CD4-positive, alpha-beta T cell treated with Interferon alpha-2 for 1 hour (primary cell): ENCODE results near the gene ADK.

Experiments used
- DNase-seq, 2 donors: peaks; one replicate each; pipeline ENCODE4 v3.0.0-alpha.2; 2020 to 2022

ADK gene

GRCh38 chr10:74371696-74372095 is 220.7 kb downstream of the ADK start:
- no peak for DNase-seq

GRCh38 chr10:74373059-74373458 is 222.0 kb downstream of the ADK start:
- DNase-seq: no peak

GRCh38 chr10:74377476-74377875 is 226.5 kb downstream of the ADK start:
- no peak for DNase-seq

GRCh38 chr10:74379474-74379873 is 228.5 kb downstream of the ADK start:
- no peak for DNase-seq

DNA sequence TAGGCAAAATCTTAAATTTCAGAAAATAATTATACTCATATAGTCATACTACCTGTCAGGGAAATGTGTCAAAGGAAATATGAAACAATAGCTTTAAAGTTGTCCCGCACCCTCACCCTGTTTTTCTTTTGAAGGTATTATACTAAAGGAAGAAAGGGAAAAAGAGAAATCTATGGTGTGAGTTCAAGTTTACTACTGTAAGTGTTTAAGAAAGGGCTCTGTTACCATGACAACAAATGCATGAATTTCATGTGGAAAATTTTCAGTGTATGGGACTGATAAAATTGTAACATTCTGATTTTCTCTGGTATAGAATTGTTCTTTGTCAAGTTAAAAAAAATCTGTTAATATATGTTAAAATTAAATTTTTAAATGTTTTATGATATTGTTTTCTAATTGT is 229.8 kb downstream of the ADK start:
- DNase-seq: no peak

DNA sequence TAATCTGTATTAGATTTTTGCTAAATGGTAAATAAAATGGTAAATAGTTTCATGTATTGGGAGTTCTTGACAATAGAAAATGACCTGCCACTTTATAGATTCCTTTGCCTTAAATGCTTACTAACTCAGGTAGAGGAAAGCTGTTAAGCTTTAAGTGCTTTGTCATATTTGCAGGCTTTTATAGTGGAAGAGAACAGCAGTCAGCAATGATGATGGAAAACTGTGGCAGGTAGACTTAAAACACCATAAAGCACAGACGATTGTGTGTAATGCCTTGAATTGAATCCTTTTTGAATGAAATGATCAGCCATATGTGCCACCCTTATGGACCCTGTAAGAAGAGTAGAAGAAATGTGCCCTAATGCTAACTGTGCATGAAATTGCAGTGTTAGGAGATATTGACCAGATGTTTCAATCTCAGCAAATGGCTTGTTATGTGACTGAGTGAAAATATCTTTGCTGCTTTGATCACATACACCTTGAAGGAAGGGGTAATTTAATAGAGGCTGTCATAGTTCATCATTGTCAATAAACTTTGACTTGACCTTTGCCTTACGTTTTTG is 230.4 kb downstream of the ADK start:
- no peak for DNase-seq

DNA sequence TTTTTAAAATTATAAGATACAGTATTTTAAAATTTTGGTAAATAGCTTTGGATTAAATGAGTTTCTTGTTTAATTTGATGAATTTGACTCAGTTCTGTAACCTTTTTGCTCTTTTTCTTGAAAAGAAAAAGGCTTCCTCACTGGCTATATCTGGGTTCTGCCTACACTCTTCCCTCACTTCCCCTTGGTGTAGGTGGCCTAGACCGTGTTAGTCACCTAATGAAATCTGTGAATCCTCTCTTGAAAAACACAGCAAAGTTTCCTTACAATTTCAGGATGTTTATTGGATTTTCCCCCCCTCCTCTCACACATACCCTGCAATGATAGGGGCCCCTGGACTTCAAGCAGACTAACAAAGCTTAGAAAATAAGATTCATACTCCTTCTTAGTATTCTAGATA is 231.6 kb downstream of the ADK start:
- no peak for DNase-seq

- no peak for DNase-seq
These were observed 232.6 kb downstream of the ADK start for GRCh38 chr10:74383642-74384041.

GRCh38 chr10:74384615-74385183 is 233.7 kb downstream of the ADK start:
- no peak for DNase-seq

DNA sequence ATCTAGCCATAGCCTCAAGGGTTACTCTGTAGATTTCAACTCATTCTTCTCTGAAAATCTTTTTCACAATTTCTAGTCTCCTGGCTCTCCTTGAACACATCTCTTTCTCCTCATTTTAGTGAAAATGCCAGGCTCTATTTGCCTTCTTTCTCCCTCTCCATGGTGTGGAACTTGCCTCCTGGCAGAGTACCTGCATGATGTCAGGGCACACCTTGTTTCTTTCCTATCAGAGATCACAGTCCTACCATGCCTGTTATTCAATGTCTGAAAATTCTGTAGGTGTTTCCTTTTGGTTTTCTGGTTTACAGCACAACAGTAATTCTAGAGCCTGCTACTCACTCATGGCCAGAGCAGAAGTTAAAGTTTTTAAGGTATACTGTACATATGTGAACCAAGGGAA is 237.8 kb downstream of the ADK start:
- DNase-seq: no peak

DNA sequence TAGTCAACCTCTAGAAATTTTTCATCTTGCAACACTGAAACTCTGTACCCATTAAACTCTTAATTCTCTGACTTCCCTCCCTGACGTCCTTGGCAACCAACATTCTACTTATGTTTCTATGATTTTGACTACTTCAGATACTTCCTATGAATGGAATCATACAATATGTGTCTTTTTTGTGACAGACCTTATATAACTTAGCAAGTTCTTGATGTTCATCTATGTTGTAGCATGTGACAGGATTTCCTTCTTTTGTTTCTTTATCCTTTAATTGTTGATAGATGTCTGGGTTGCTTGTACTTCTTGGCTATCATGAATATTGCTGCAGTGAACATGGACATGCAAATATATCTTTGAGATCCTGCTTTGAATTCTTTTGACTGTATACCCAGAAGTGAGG is 240.8 kb downstream of the ADK start:
- DNase-seq: no peak

GRCh38 chr10:74394416-74394969 is 243.5 kb downstream of the ADK start:
- DNase-seq: no peak

DNA sequence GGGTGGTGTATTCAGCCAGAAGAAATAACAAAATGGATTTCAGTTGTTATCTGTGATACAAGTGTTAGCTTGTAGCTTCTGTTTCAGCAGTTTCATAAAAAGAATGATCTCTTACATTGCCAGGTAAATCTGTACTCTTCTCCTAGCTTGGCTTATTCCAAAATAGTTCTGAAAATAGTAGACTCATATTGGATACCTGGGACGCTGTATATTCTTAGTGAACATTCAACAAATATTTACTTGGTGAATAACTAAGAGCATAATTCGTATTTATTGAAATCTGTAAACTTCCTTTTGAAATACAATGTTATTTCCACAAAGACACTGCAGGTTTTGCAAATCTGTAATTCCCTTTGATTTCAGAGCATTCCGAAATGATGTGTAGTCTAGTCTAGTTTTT is 249.2 kb downstream of the ADK start:
- DNase-seq: no peak

DNA sequence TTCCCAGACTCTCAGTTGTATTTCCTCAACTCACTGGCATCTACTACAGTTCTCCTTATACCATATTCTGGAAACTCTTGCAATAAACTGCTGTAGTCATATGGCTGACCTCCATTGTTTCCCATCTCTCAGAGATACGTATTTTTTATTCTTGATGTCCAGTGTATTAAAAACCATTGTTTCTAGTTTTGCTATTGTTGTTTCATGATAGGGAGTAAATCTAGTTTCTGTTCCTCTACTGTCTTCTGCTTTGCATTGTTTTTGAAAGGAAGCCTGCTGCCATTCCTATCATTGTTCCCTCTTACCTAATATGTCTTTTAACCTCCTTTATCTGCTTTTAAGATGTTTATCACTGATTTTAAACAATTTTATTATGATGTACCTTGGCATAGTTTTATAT is 255.0 kb downstream of the ADK start:
- DNase-seq: no peak

DNA sequence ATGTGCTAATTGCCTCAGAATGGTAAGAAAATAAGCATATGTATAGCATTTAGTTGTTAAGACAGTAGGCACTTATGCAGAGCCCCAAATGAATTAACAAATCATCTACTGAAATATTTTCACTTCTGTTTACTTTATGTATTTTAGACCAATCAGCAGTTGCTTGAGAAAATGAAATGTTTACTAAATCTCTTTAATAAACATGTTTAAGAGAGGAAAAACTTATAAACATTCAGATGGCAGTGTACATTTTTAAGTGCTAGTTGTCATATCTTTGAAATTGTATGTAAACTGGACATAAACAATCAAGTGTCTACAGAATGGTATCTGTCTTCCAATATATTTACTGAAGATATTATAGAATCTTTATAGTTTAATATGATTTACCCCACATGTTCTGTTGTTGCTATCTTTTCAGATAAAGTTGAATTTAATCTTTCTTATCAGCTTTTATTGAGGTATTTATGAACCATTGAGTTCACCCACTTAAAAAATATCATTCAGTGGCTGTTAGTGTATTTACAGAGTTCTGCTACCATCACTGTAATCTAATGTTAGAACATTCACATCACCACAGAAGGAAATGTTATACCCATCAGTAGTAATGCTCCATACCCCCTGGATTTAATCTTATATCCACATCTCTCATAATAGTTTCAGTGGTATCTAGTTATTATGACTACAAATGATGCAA is 264.3 kb downstream of the ADK start:
- no peak for DNase-seq

GRCh38 chr10:74417397-74417796 is 266.4 kb downstream of the ADK start:
- DNase-seq: no peak

DNA sequence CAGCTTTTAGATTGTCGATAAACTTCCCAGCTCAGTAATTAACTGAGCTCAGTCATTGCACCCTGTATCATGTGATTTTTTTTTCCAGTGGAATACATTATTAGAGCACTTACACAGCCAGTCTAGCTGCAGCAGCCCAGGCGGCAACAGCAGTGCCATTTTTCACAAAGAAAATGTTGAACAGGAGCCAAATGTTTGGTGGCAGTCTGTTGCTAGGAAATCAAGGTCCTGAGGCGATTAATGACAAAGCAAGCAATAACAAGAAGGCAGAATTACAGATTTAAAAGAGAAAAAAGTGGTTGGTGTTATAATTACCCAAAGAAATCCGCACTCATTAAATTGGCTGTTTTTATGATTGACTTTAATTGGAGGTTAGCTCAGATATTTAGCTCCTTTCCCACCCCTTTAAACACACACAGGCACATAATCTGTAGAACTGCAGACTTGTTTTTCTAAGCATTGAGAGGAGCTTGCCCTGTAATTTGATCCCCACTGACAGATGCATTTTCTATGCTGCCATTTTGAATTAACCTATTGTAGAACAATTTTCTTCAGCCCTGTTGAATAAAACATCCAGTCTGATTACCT is 267.4 kb downstream of the ADK start:
- no peak for DNase-seq

- DNase-seq: no peak
These were observed 268.5 kb downstream of the ADK start for GRCh38 chr10:74419491-74419951.

- DNase-seq: peak in 1 of 2 donors; percentile 53
These were observed 268.9 kb downstream of the ADK start for GRCh38 chr10:74419958-74420375.

DNA sequence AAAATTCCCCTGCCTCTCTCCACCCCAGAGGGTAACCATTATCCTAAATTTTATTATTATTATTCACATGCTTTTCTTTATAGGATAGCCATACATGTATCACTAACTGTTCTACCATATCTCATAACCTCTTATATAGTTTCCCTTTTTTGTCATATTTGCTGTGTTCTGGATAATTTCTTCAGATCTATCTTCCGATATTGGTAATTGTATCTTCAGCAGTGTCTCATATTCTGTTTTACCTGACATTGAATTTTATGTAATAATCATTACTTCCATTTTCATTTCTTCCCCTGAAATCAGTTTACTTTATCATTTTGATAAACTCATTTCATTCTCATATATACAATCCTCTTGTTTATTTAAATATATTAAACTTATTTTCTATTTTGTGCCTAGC is 273.5 kb downstream of the ADK start:
- DNase-seq: no peak

DNA sequence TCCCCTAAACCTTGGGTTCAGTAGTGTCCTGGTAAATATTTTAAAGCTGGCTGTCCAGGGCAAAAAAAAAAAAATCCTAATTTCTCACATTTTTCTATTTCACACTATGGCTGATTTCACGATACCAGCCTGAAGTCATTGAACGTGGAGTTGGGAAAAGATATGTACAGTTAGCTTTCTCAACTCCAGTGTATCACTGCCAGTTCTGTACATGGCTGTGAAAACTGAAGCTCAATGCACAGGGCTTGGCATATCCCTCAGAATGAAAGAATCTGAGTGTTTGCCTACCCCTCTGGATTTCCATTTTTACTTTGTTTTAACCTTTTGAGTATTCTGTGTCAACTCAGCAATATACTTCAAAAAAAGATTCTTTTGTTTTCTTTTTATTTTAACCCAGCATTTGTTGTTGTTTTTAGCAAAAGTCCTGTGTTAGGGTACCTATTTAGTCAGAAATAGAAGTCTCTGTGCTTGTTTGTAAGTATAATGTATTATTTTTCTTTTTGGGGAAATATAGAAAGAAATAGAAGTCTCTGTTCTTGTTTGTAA is 274.5 kb downstream of the ADK start:
- DNase-seq: no peak

DNA sequence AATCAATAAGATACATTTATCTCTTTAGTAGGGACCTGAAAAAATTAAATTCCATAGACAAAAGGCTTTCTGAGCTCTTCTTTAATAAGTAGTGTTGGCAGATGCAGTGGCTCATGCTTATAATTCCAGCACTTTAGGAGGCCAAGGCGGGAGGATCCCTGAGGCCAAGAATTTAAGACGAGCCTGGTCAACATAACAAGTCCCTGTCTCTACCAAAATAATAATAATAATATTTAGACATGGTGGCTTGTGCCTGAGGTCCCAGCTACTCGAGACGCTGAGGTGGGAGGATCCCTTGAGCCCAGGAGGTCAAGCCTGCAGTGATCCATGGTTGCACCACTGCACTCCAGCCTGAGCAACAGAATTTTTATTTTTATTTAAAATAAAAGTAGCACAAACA is 280.8 kb downstream of the ADK start:
- DNase-seq: no peak

GRCh38 chr10:74432841-74433594 is 282.0 kb downstream of the ADK start:
- DNase-seq: no peak
